ENCODE data around the gene PTP4A1. TPM values are rescaled to one million over a fixed set of nuclear protein-coding genes. Genes with fewer than 3 reads are reported as not detected.

Gene PTP4A1
- total RNA-seq, 1 experiment from 2014 or later, result 123 TPM

GRCh38 chr6:63526931-63527330, 45.3 kb upstream of the PTP4A1 start:
- H3K4me2 ChIP-seq (ENCODE audit: low read length), result peak overlapping the region; percentile 62
- TF ChIP-seq REST (IDR thresholded peaks at IDR 0.05; ENCODE audit: low read depth) (no peak), ATF3 (IDR thresholded peaks at IDR 0.05) (no peak), ZFX (IDR thresholded peaks at IDR 0.05) (no peak)
- H3K79me2 ChIP-seq (ENCODE audit: insufficient read depth, low read length), result no peaks in the 10 kb centered on the region
- H3K27me3 ChIP-seq (ENCODE audit: insufficient read depth, low read length), result no peaks in the 10 kb centered on the region
- peak overlapping the region; percentile 7 for H2AFZ ChIP-seq (ENCODE audit: low read depth, low read length, poor library complexity, severe bottlenecking)
- H3K9ac ChIP-seq (ENCODE audit: low read length), result peak overlapping the region; percentile 30; the same call in 1 of the 2 replicates
- intact Hi-C loops (cut with micrococcal nuclease), result no loop called here
- RAD21 ChIA-PET (ENCODE audit: low non-redundant PET in 1 of 2, low total read pairs in 2 of 2, uncharacterized antibody in 2 of 2, unreplicated experiment in 2 of 2), result no interaction called here
- no peaks in the 10 kb centered on the region for H3K9me2 ChIP-seq (ENCODE audit: insufficient read depth)
- CTCF ChIA-PET, result interaction anchor here (1.4 kb wide), 1 partner anchor 174 kb away, joined by 6 read pairs; no protein-coding TSS in a partner anchor
- no peaks in the 10 kb centered on the region for H3K36me3 ChIP-seq (ENCODE audit: control insufficient read depth in 1 of 2, insufficient read depth in 2 of 2, low read length in 2 of 2)
- POLR2A ChIA-PET, result interaction anchor here (3.3 kb wide), 1 partner anchor 11 kb away, joined by 10 read pairs; no protein-coding TSS in a partner anchor
- DNase-seq (ENCODE audit: low read depth, low spot score) (no peak), ATAC-seq (no peak)
- H3K4me1 ChIP-seq (ENCODE audit: control insufficient read depth in 1 of 2, insufficient read depth in 2 of 2, low read length in 2 of 2), result peaks cover 29 to 50% of the 10 kb centered on the region in 2 experiments
- no peaks in the 10 kb centered on the region for H4K20me1 ChIP-seq (ENCODE audit: insufficient read depth)
- H3K9me3 ChIP-seq (ENCODE audit: control insufficient read depth in 1 of 2, insufficient read depth in 1 of 2, low read depth in 1 of 2, low read length in 2 of 2), result no peaks in the 10 kb centered on the region
- H3K4me3 ChIP-seq (replicated peaks in 1 of 2; ENCODE audit: low read depth in 1 of 2, low read length in 2 of 2), result no peak overlapping the region
- BruUV-seq (replicated peaks), result no TSS peak
- peak overlapping the region; percentile 72; the same call in 1 of the 2 replicates for H3K27ac ChIP-seq (ENCODE audit: low read depth, low read length)
